Skeletal muscle tissue (tissue), 4 donors: ENCODE results near the gene CFAP221. TPM values are rescaled to one million over a fixed set of nuclear protein-coding genes. Genes with fewer than 3 reads are reported as not detected.

Source experiments
- H3K27ac ChIP-seq: one replicate; pipeline ENCODE4 v1.7.0; 2013; ENCODE audit warnings: mild to moderate bottlenecking, low read depth, low read length, inconsistent platforms
- H3K27me3 ChIP-seq, 3 donors: one replicate each; pipeline ENCODE4 v1.7.0; 2013; ENCODE audit warnings: low read length in 3 of 3; ENCODE audit not compliant: control insufficient read depth in 3 of 3, insufficient read depth in 3 of 3
- H3K36me3 ChIP-seq, 3 donors: one replicate each; pipeline ENCODE4 v1.7.0; 2013; ENCODE audit warnings: low read length in 3 of 3; ENCODE audit not compliant: control insufficient read depth in 3 of 3, insufficient read depth in 3 of 3
- H3K4me1 ChIP-seq, 3 donors: one replicate each; pipeline ENCODE4 v1.7.0; 2013; ENCODE audit warnings: low read length in 3 of 3, mild to moderate bottlenecking in 3 of 3; ENCODE audit not compliant: control insufficient read depth in 3 of 3, insufficient read depth in 3 of 3
- H3K4me3 ChIP-seq, 3 donors: one replicate each; pipeline ENCODE4 v1.7.0; 2013; ENCODE audit warnings: low read length in 3 of 3
- H3K9ac ChIP-seq, 3 donors: one replicate each; pipeline ENCODE4 v1.7.0; 2013; ENCODE audit warnings: low read length in 3 of 3, mild to moderate bottlenecking in 3 of 3, moderate library complexity in 2 of 3, low read depth in 1 of 3
- H3K9me3 ChIP-seq, 3 donors: one replicate each; pipeline ENCODE4 v1.7.0; 2013; ENCODE audit warnings: low read length in 3 of 3; ENCODE audit not compliant: control insufficient read depth in 3 of 3
- total RNA-seq: library from RNA; depleted of rRNA; stranded (reverse); fragments of >200 nt; gene quantifications from one replicate; pipeline ENCODE4 v1.2.3, GENCODE V29; 2014
- donor health status: Osteomylitis.

Gene CFAP221
- total RNA-seq, 1 donor from 2014 or later: 1.0 TPM

DNA sequence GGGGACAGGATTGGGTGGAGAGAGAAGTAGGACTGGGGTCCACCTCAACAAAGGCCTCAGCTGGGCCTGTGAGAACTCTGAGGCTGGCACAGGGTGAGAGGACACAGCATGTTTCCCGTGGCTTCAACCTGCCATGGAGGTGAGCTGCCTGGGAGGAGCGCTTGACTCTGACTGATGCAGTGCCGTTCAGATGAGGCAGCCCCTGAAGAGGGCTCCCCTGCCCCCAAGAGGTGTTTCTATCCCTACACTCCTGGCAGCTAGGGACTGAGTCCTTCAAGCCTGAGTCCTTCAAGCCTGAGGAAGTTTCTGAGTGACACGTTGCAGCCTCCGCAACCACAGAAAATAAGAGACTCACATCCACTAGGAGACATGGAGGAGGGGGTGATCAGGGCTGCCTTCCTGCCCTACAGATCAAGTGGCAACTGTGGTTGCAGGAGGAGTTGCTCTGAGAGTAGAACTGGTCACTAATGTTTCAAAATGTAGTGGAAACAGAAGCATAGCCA, 85.1 kb downstream of the CFAP221 start:
- H3K9me3 ChIP-seq: peaks cover 0 to 2% (median 0%) of the 10 kb centered on the region in 3 donors
- no peaks in the 10 kb centered on the region for H3K27me3 ChIP-seq
- no peaks in the 10 kb centered on the region for H3K4me1 ChIP-seq
- H3K27ac ChIP-seq: no peak overlapping the region
- no peak overlapping the region for H3K4me3 ChIP-seq
- no peaks in the 10 kb centered on the region for H3K36me3 ChIP-seq
- no peak overlapping the region for H3K9ac ChIP-seq

DNA sequence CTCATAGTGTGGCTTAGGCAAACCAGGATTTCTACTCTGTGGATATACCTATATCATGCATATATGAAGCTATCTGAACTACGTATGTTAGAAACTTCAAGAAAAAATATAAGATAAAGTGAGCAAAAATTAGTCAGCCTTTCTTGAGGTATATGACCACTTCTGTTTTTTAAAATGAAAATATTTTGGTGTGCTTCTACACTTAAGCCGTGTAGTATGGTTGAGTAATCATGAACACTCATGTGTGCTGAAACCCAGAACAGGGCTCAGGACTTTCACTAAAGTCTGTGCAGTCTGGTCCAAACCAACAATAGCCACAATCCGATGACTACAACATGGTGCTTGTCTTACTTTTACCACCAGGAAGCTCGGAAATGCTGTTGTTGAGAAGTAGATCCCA, 85.9 kb downstream of the CFAP221 start:
- H3K27ac ChIP-seq: no peak overlapping the region
- no peaks in the 10 kb centered on the region for H3K36me3 ChIP-seq
- H3K9me3 ChIP-seq: peaks cover 0 to 2% (median 2%) of the 10 kb centered on the region in 3 donors
- no peaks in the 10 kb centered on the region for H3K27me3 ChIP-seq
- H3K4me3 ChIP-seq: no peak overlapping the region
- H3K4me1 ChIP-seq: no peaks in the 10 kb centered on the region
- no peak overlapping the region for H3K9ac ChIP-seq

DNA sequence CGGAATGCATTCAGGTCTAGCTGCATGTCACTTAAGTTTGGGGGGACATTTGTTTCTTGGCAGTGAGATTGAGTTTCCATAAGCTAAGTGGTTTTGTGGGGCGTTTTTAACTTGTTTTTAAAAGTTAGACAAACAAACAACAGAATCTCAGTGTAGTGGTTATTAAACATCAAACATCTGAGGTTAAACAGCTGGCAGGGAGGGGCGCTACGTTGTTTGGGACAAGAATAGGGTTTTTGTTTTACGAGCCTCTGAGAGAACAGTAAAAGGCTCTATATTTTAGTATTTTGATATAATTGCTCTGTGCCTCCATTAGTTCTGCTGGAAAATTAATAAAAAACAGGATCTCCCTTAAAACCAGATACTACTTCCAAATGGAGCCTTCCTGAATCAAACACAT, 93.1 kb downstream of the CFAP221 start:
- Histone ChIP-seq H3K27me3 (peaks cover 0 to 2% (median 0%) of the 10 kb centered on the region in 3 donors), H3K9ac (no peak overlapping the region), H3K4me3 (no peak overlapping the region), H3K27ac (no peak overlapping the region), H3K9me3 (peaks cover 0 to 2% (median 0%) of the 10 kb centered on the region in 3 donors), H3K36me3 (no peaks in the 10 kb centered on the region), H3K4me1 (no peaks in the 10 kb centered on the region)

DNA sequence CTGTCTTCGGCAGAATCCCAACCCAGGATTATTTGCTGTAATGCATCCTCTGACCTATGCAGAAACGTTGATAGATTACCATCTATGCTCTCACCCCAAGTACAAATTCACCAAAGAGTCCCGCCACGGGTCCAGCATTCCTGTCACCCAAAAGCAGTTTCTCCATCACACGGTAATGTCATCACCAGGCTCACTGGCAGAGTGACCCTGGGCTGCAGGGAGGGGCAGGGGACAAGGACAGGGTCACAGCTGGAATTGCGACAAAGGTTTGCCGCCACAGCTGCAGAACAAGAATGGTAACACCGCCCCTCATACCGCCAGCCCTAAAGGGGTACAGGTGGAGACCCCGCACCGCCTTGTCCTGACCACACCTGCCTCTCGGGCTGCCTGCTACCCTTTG, 94.0 kb downstream of the CFAP221 start:
- no peak overlapping the region for H3K4me3 ChIP-seq
- H3K9ac ChIP-seq: no peak overlapping the region
- no peak overlapping the region for H3K27ac ChIP-seq
- peaks cover 0 to 2% (median 0%) of the 10 kb centered on the region in 3 donors for H3K27me3 ChIP-seq
- H3K36me3 ChIP-seq: no peaks in the 10 kb centered on the region
- peaks cover 0 to 2% (median 0%) of the 10 kb centered on the region in 3 donors for H3K9me3 ChIP-seq
- no peaks in the 10 kb centered on the region for H3K4me1 ChIP-seq

DNA sequence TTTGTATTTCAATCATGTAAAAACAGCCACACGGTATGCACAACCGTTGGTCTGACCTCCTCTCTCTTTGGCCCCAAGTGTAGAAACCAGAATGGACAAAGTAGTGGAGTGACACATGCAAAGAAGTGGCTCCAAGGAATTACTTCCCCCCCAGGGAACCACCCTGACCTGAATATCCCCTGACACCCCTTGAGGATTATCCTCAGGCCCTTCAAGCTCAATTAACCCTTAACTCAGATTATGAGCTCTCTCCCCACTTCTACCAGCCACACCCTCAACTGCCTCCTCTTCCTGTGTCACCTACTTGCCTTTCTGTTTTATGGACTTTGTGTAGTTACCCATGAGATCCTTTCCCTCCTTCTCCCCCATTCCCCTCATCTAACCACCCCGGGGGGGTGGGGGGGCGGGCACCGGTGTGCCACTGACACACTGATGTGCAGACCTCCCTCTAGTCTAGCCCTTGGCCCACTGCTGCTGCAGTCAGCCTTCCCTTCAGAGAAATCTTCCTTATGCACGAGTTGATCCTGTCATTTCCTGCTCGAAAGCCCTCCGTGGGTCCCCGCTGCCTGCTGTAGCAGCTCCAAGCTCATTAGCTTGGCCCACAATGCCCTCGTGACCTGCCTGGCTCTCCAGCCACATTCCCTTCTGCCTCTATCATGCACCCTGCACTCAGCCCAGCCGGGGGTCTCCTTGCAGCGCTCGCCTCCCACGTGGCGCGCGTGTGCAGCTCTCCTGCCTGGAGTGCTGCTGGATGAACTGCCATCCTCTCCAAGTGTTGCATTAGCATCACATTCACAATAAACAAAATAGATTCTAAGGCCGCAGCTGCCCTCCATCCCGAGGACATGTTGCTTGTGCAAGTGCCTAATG, 94.7 kb downstream of the CFAP221 start:
- peaks cover 0 to 2% (median 0%) of the 10 kb centered on the region in 3 donors for H3K9me3 ChIP-seq
- H3K9ac ChIP-seq: no peak overlapping the region
- no peaks in the 10 kb centered on the region for H3K4me1 ChIP-seq
- no peaks in the 10 kb centered on the region for H3K36me3 ChIP-seq
- no peak overlapping the region for H3K27ac ChIP-seq
- H3K4me3 ChIP-seq: no peak overlapping the region
- peaks cover 0 to 2% (median 0%) of the 10 kb centered on the region in 3 donors for H3K27me3 ChIP-seq

DNA sequence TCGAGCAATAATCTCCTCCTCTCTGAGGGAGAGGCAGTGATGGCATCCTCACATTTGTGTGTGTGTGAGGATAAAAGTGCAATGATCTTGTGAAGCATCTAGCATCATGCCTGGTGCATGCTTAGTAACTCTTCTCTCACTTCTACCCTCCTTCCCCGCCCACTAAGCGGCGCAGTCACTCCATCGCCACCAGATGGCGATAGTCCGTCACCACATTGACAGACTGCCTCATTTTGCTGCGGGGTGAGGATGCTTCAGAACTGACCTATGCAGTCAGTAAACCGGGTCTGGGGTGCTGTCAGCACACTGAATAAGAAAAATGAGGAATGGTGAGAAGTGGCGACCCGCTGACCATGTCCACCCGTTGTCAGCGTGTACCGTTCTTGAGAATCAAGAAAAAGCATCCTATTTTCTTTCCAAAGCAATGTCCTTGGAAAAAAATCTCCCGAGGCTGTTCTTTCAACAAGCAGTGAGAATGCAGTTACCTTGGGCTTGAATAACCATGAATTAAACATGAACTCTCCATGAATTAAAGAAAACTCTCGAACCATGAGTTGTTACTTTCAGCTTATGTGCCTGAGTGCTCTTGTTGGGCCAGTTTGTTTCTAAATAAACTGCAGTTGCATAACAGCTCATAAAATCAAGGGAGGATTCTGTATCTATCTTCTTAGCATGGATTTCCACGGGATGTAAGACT, 97.5 kb downstream of the CFAP221 start:
- Histone ChIP-seq H3K4me3 (no peak overlapping the region), H3K4me1 (no peaks in the 10 kb centered on the region), H3K27me3 (peaks cover 0 to 2% (median 0%) of the 10 kb centered on the region in 3 donors), H3K9me3 (no peaks in the 10 kb centered on the region), H3K9ac (no peak overlapping the region), H3K27ac (no peak overlapping the region), H3K36me3 (no peaks in the 10 kb centered on the region)

DNA sequence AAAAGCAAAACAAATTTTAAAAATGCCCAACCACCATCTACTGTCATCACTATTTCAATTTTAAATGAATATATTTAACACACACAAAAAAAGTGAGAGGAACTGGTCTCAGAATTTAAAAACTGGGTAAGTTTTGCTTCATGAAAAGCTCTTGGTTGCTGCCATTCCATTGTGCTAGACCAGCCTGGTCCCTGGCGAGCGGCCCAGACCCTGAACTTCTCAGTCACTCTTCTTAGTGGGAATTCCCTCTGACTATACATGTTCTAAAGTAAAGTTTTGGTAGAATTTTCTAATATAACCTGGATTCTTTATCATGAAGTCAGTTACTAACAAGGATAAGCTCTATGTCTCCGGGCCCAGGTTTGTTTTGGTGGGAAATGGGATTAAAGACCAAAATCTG, 99.9 kb downstream of the CFAP221 start:
- no peak overlapping the region for H3K27ac ChIP-seq

DNA sequence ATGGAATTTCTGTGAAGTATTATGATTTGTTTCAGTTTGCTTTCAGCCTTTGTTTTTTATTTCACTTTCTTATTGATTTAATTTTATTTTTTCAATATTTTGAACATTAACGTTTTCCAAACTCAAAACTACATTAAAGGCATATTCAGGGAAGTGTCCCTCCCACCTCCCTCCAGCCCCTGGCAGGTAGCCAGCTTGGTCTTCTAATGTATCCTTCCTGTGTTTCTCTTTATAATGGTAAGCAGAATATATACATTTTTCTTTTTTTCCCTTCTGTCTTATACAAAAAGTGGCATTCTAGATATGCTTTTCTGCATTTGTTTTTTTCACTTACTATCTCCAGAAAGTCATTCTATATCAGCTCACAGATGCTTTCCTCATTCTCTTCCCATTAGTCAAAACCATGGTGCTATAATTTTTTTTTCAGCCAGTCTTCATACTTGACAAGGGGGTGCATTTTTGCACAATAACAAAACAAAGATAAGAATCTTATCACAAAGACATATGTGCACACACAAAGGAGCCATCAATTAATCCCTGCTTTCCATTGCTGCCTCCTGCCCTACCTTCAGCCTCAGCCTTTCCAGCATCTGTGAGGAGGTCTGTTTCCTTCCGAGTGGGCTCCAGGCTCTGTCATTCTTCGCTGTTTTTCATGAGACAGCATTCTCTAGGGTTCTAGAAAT, 101.1 kb downstream of the CFAP221 start:
- no peak overlapping the region for H3K9ac ChIP-seq
- H3K36me3 ChIP-seq: no peaks in the 10 kb centered on the region
- no peaks in the 10 kb centered on the region for H3K27me3 ChIP-seq
- no peaks in the 10 kb centered on the region for H3K4me1 ChIP-seq
- H3K9me3 ChIP-seq: no peaks in the 10 kb centered on the region
- no peak overlapping the region for H3K27ac ChIP-seq
- H3K4me3 ChIP-seq: no peak overlapping the region

More for the DNA sequence above, 99.9 kb downstream of the CFAP221 start:
- H3K36me3 ChIP-seq: no peaks in the 10 kb centered on the region
- peaks cover 0 to under 1% (median 0%) of the 10 kb centered on the region in 3 donors for H3K27me3 ChIP-seq
- H3K9ac ChIP-seq: no peak overlapping the region
- H3K4me3 ChIP-seq: no peak overlapping the region
- no peaks in the 10 kb centered on the region for H3K4me1 ChIP-seq
- no peaks in the 10 kb centered on the region for H3K9me3 ChIP-seq

DNA sequence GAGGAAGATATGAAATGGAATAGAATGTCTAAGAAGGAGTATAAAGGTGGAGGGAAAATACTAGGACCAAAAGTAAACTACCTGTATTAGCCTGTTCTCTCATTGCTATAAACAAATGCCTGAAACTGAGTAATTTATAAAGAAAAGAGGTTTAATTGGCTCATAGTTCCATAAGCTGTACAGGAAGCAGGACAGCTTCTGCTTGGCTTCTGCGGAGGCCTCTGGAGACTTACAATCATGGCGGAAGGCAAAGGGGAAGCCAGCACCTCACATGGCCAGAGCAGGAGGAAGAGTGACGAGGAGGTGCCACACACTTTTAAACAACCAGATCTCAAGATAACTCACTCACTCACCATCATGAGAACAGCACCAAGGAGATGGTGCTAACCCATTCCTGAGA, 101.9 kb downstream of the CFAP221 start:
- no peaks in the 10 kb centered on the region for H3K4me1 ChIP-seq

More for the DNA sequence above, 101.9 kb downstream of the CFAP221 start:
- no peak overlapping the region for H3K27ac ChIP-seq
- H3K4me3 ChIP-seq: no peak overlapping the region
- no peaks in the 10 kb centered on the region for H3K9me3 ChIP-seq
- no peak overlapping the region for H3K9ac ChIP-seq
- H3K27me3 ChIP-seq: no peaks in the 10 kb centered on the region
- no peaks in the 10 kb centered on the region for H3K36me3 ChIP-seq
